GM10248 (cell line): ENCODE data around the gene ECE1.
"Not testable (repeated sequence)": the region's sequence is repeated elsewhere in the genome, so short reads cannot be mapped to it uniquely, and the experiment has no call there.

Experiments used
- CTCF ChIA-PET: fragments of 300-600 bp; sonication (Branson Sonifier 250); formaldehyde crosslinking; extraction: SDS; loops from one replicate; lab custom pipeline; 2021; ENCODE audit warnings: antibody characterized with exemption; lab: Yijun Ruan, JAX
- POLR2A ChIA-PET: fragments of 350-650 bp; sonication (Branson Sonifier 250); formaldehyde crosslinking; extraction: SDS; loops from one replicate; lab custom pipeline; 2020; ENCODE audit warnings: antibody characterized with exemption; lab: Yijun Ruan, JAX
- DNase-seq: peaks from one replicate; pipeline ENCODE4 v3.0.0; 2012; ENCODE audit errors: extremely low spot score
- CTCF ChIP-seq: IDR thresholded peaks from 2 replicates; pipeline ENCODE4 v1.5.1; 2012; ENCODE audit warnings: mild to moderate bottlenecking, low read depth; ENCODE audit errors: extremely low read depth, missing control alignments, control extremely low read depth

ECE1 gene

GRCh38 chr1:21283524-21283923, 6.7 kb downstream of the ECE1 start:
- TF ChIP-seq CTCF, result no peak
- POLR2A ChIA-PET, result no interaction called here
- CTCF ChIA-PET, result interaction anchor here (15.8 kb wide), 1 partner anchor 13 kb away, joined by 161 read pairs; no protein-coding TSS in a partner anchor
- no peak for DNase-seq

DNA sequence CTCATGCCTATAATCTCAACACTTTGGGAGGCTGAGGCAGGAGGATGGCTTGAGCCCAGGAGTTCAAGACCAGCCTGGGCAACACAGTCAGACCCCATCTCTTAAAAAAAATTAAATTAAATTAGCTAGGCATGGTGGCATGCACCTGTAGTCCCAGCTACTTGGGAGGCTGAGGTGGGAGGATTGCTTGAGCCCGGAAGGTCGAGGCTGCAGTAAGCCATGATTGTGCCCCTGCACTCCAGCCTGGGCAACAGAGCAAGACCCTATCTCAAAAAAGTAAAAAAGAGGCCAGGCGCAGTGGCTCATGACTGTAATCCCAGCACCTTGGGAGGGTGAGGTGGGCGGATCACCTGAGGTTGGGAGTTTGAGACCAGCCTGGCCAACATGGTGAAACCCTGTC, 8.2 kb downstream of the ECE1 start:
- CTCF ChIA-PET, result interaction anchor here (1.1 to 15.8 kb wide), 2 partner anchors 12 to 50 kb away, joined by 3 to 161 read pairs; no protein-coding TSS in a partner anchor
- DNase-seq, POLR2A ChIA-PET: not testable (repeated sequence)

GRCh38 chr1:21280482-21280881, 9.8 kb downstream of the ECE1 start:
- POLR2A ChIA-PET, result no interaction called here
- CTCF ChIA-PET, result interaction anchor here (1.3 to 3.2 kb wide), 4 partner anchors 10 to 88 kb away, joined by 4 to 43 read pairs (median 8); no protein-coding TSS in a partner anchor
- DNase-seq, result no peak
- no peak for TF ChIP-seq CTCF

GRCh38 chr1:21280011-21280471, 10.2 kb downstream of the ECE1 start:
- ChIA-PET POLR2A (no interaction called here), CTCF (interaction anchor here (0.7 to 3.2 kb wide), 5 partner anchors 10 to 88 kb away, joined by 3 to 43 read pairs (median 5); no protein-coding TSS in a partner anchor)
- no peak for DNase-seq
- no peak for TF ChIP-seq CTCF

- no peak for DNase-seq
- POLR2A ChIA-PET, result no interaction called here
- CTCF ChIA-PET, result interaction anchor here (0.7 to 3.2 kb wide), 7 partner anchors 9 to 89 kb away, joined by 3 to 43 read pairs (median 4); no protein-coding TSS in a partner anchor
- TF ChIP-seq CTCF, result no peak
Measured at GRCh38 chr1:21278860-21279845, 11.1 kb downstream of the ECE1 start.

GRCh38 chr1:21278208-21278859, 11.9 kb downstream of the ECE1 start:
- TF ChIP-seq CTCF, result no peak
- DNase-seq, result no peak
- ChIA-PET POLR2A (no interaction called here), CTCF (interaction anchor here (0.7 to 3.2 kb wide), 4 partner anchors 8 to 26 kb away, joined by 3 to 43 read pairs (median 4); no protein-coding TSS in a partner anchor)
